ENCODE data around the gene DAP. TPM values are rescaled to one million over a fixed set of nuclear protein-coding genes. Genes with fewer than 3 reads are reported as not detected.

DAP gene
- total and polyA plus RNA-seq, 2 of the 4 experiments (the other 2 are of a cell fraction): 49.6 to 189 TPM

- Histone ChIP-seq H3K4me2 (ENCODE audit: low read depth, low read length) (no peak overlapping the region), H3K9me1 (ENCODE audit: insufficient read depth, low read length) (no peaks in the 10 kb centered on the region), H3K36me3 (ENCODE audit: control insufficient read depth, insufficient read depth, low read length) (no peaks in the 10 kb centered on the region), H4K91ac (ENCODE audit: insufficient read depth, low read depth, low read length) (no peak overlapping the region), H3K4me1 (ENCODE audit: control insufficient read depth, insufficient read depth, low read length) (no peaks in the 10 kb centered on the region), H3K4ac (ENCODE audit: low read depth, low read length) (no peak overlapping the region), H3K23ac (ENCODE audit: low read depth, low read length) (no peak overlapping the region), H4K8ac (ENCODE audit: low read depth in 2 of 2, low read length in 2 of 2) (no peak overlapping the region), H2AFZ (replicated peaks; ENCODE audit: low read length, poor library complexity) (no peak overlapping the region), H2AK5ac (ENCODE audit: low read depth, low read length) (no peak overlapping the region), H3K14ac (replicated peaks; ENCODE audit: low read depth, low read length) (no peak overlapping the region), H3K18ac (ENCODE audit: low read depth, low read length) (no peak overlapping the region), H2AK9ac (replicated peaks; ENCODE audit: low read depth, low read length, poor library complexity) (no peak overlapping the region), H3K79me1 (ENCODE audit: low read depth in 1 of 2, low read length in 2 of 2) (no peaks in the 10 kb centered on the region), H2BK5ac (ENCODE audit: low read depth, low read length, poor library complexity, severe bottlenecking) (peak overlapping the region; percentile 49), H4K5ac (ENCODE audit: low read depth, low read length) (no peak overlapping the region), H3K4me3 (ENCODE audit: insufficient read depth, low read depth, low read length) (no peak overlapping the region), H2BK15ac (ENCODE audit: low read depth, low read length) (no peak overlapping the region), H3K9ac (ENCODE audit: low read depth, low read length) (no peak overlapping the region), H2BK20ac (ENCODE audit: low read depth, low read length) (no peak overlapping the region), H3K27ac (ENCODE audit: insufficient read depth, low read length) (no peak overlapping the region), H3K27me3 (ENCODE audit: control insufficient read depth, insufficient read depth, low read length) (peaks cover 2% of the 10 kb centered on the region), H3K9me3 (ENCODE audit: control insufficient read depth, insufficient read depth, low read length) (peaks cover 7% of the 10 kb centered on the region), H2BK120ac (ENCODE audit: low read depth, low read length) (no peak overlapping the region), H4K20me1 (ENCODE audit: insufficient read depth, low read length) (no peaks in the 10 kb centered on the region), H3K56ac (ENCODE audit: extremely low read depth, insufficient read depth, low read length) (no peak overlapping the region)
- ChIA-PET POLR2A (ENCODE audit: unreplicated experiment) (no interaction called here), CTCF (no interaction called here)
- BruUV-seq (replicated peaks): no TSS peak
- in situ Hi-C loops (cut with MboI; ENCODE audit: low sequenced_read_pairs): no loop called here
- ATAC-seq (ENCODE audit: low read depth) (no peak), DNase-seq (no peak)
- intact Hi-C loops (cut with micrococcal nuclease): no loop called here
- TF ChIP-seq RFX5 (IDR thresholded peaks at IDR 0.05; ENCODE audit: low read depth, low read length) (no peak), CEBPB (IDR thresholded peaks at IDR 0.05; ENCODE audit: low read depth, low read length) (no peak), BHLHE40 (IDR thresholded peaks at IDR 0.05; ENCODE audit: low read depth, low read length) (no peak), MXI1 (IDR thresholded peaks at IDR 0.05; ENCODE audit: borderline replicate concordance, low read depth, low read length) (no peak), FOS (IDR thresholded peaks at IDR 0.05; ENCODE audit: low read depth, low read length) (no peak), POLR2A (IDR thresholded peaks at IDR 0.05; ENCODE audit: low read depth, low read length) (no peak), MAFK (IDR thresholded peaks at IDR 0.05; ENCODE audit: low read depth, low read length) (no peak), SMC3 (IDR thresholded peaks at IDR 0.05; ENCODE audit: low read depth, low read length) (no peak), RCOR1 (IDR thresholded peaks at IDR 0.05; ENCODE audit: insufficient replicate concordance, low read length) (no peak), USF2 (IDR thresholded peaks at IDR 0.05; ENCODE audit: low read depth, low read length) (no peak), CHD1 (IDR thresholded peaks at IDR 0.05; ENCODE audit: low read depth, low read length) (no peak), MAZ (IDR thresholded peaks at IDR 0.05; ENCODE audit: borderline replicate concordance, low read depth, low read length) (no peak), RAD21 (IDR thresholded peaks at IDR 0.05; ENCODE audit: low read length) (no peak), NFE2L2 (IDR thresholded peaks at IDR 0.05; ENCODE audit: low read depth, low read length) (no peak), CTCF (conservative IDR thresholded peaks at IDR 0.05; ENCODE audit: low read depth, low read length) (no peak)
- TF ChIP-seq, protein P1, sequence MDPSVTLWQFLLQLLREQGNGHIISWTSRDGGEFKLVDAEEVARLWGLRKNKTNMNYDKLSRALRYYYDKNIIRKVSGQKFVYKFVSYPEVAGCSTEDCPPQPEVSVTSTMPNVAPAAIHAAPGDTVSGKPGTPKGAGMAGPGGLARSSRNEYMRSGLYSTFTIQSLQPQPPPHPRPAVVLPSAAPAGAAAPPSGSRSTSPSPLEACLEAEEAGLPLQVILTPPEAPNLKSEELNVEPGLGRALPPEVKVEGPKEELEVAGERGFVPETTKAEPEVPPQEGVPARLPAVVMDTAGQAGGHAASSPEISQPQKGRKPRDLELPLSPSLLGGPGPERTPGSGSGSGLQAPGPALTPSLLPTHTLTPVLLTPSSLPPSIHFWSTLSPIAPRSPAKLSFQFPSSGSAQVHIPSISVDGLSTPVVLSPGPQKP (IDR thresholded peaks at IDR 0.05; ENCODE audit: borderline replicate concordance, low read depth, low read length): no peak
- dilution Hi-C loops (cut with HindIII; ENCODE audit: low sequenced_read_pairs, unreplicated experiment): no loop called here
- 92% methylated on average over 1 of the region's 1 CpG; no CpG with 5 or more reads in 1 of the 2 experiments for WGBS, 2 experiments (ENCODE audit: extremely low coverage in 2 of 2, insufficient read length in 1 of 2)
Measured at GRCh38 chr5:10669983-10670382, 91.1 kb downstream of the DAP start.
